Mesendoderm (in vitro differentiated cells): Measurements from ENCODE around the gene DUSP9. TPM values are rescaled to one million over a fixed set of nuclear protein-coding genes. Genes with fewer than 3 reads are reported as not detected.

Experiments used
- DNase-seq: peaks from one replicate; pipeline ENCODE4 v3.0.0; 2013
- H2AK5ac ChIP-seq: 2 replicates; pipeline ENCODE4 v1.6.1; 2013; ENCODE audit warnings: low read length, inconsistent platforms
- H2BK120ac ChIP-seq: 2 replicates; pipeline ENCODE4 v1.6.1; 2013; ENCODE audit warnings: low read depth, mild to moderate bottlenecking, low read length, moderate library complexity, mixed read lengths
- H2BK15ac ChIP-seq: replicated peaks from 2 replicates; pipeline ENCODE4 v1.6.1; 2013; ENCODE audit warnings: low read depth, mild to moderate bottlenecking, moderate library complexity
- H2BK5ac ChIP-seq: 2 replicates; pipeline ENCODE4 v1.6.1; 2013; ENCODE audit warnings: low read length, inconsistent platforms
- H3K18ac ChIP-seq: 2 replicates; pipeline ENCODE4 v1.6.1; 2013; ENCODE audit warnings: mild to moderate bottlenecking, low read length, mixed read lengths
- H3K23ac ChIP-seq: one replicate; pipeline ENCODE4 v1.6.1; 2013; ENCODE audit warnings: low read length
- H3K27ac ChIP-seq: 2 replicates; pipeline ENCODE4 v1.5.1; 2013; ENCODE audit warnings: low read depth, mild to moderate bottlenecking, inconsistent platforms, low read length, moderate library complexity
- H3K27me3 ChIP-seq: 2 replicates; pipeline ENCODE4 v1.6.1; 2013; ENCODE audit warnings: low read length, control low read depth, mild to moderate bottlenecking, inconsistent platforms; ENCODE audit not compliant: insufficient read depth, poor library complexity
- H3K36me3 ChIP-seq: 2 replicates; pipeline ENCODE4 v1.6.1; 2013; ENCODE audit warnings: low read length, inconsistent platforms; ENCODE audit not compliant: control insufficient read depth, insufficient read depth
- H3K4ac ChIP-seq: one replicate; pipeline ENCODE4 v1.6.1; 2013; ENCODE audit warnings: low read depth, mild to moderate bottlenecking, low read length, moderate library complexity
- H3K4me1 ChIP-seq: 2 replicates; pipeline ENCODE4 v1.6.1; 2013; ENCODE audit warnings: low read depth, low read length, inconsistent platforms; ENCODE audit not compliant: control insufficient read depth
- H3K4me2 ChIP-seq: 2 replicates; pipeline ENCODE4 v1.6.1; 2013; ENCODE audit warnings: low read length
- H3K4me3 ChIP-seq: 2 replicates; pipeline ENCODE4 v1.5.1; 2013; ENCODE audit warnings: mild to moderate bottlenecking, low read length
- H3K56ac ChIP-seq: one replicate; pipeline ENCODE4 v1.6.1; 2013; ENCODE audit warnings: low read length
- H3K79me1 ChIP-seq: 2 replicates; pipeline ENCODE4 v1.6.1; 2013; ENCODE audit warnings: low read length, inconsistent platforms
- H3K79me2 ChIP-seq: 2 replicates; pipeline ENCODE4 v1.6.1; 2013; ENCODE audit warnings: mild to moderate bottlenecking, low read length; ENCODE audit not compliant: control insufficient read depth, insufficient read depth
- H3K9ac ChIP-seq: 2 replicates; pipeline ENCODE4 v1.6.1; 2013; ENCODE audit warnings: low read length, inconsistent platforms
- H4K5ac ChIP-seq: one replicate; pipeline ENCODE4 v1.6.1; 2013; ENCODE audit warnings: low read length
- H4K8ac ChIP-seq: one replicate; pipeline ENCODE4 v1.6.1; 2013; ENCODE audit warnings: low read depth, mild to moderate bottlenecking, control low read depth, low read length, moderate library complexity
- WGBS: extraction: QIAGEN DNeasy Blood & Tissue Kit; methylation state at CpG from one replicate; pipeline ENCODE4 v1.1.7; 2013; ENCODE audit warnings: low lambda C conversion rate, missing lambda C conversion rate; ENCODE audit not compliant: insufficient coverage; ENCODE audit errors: extremely low coverage; 5-methylcytosine and 5-hydroxymethylcytosine counted together
- small RNA-seq: library from polyadenylated mRNA; stranded (forward); fragments of <200 nt; extraction: miRNeasy Mini kit (QIAGEN cat#:217004); gene quantifications from one replicate; pipeline ENCODE3, GENCODE V24; 2013; ENCODE audit not compliant: insufficient read depth

Gene DUSP9

GRCh38 chrX:153700376-153700945 is 53.5 kb downstream of the DUSP9 start:
- H3K56ac ChIP-seq: no peak overlapping the region
- no peaks in the 10 kb centered on the region for H3K79me2 ChIP-seq
- H3K36me3 ChIP-seq: no peaks in the 10 kb centered on the region
- no peak overlapping the region for H3K4me3 ChIP-seq
- H3K4me1 ChIP-seq: no peaks in the 10 kb centered on the region
- no peak overlapping the region for H3K23ac ChIP-seq
- no peak overlapping the region for H4K5ac ChIP-seq
- no peak overlapping the region for H2BK5ac ChIP-seq
- H2AK5ac ChIP-seq: no peak overlapping the region
- no peaks in the 10 kb centered on the region for H3K79me1 ChIP-seq
- H4K8ac ChIP-seq: no peak overlapping the region
- no peak overlapping the region for H3K9ac ChIP-seq
- H2BK15ac ChIP-seq: no peak overlapping the region
- H2BK120ac ChIP-seq: no peak overlapping the region
- no peak overlapping the region for H3K4me2 ChIP-seq
- DNase-seq: no peak
- no CpG with 5 or more reads among the region's 15 CpGs for WGBS
- H3K4ac ChIP-seq: no peak overlapping the region
- no peak overlapping the region for H3K18ac ChIP-seq
- no peaks in the 10 kb centered on the region for H3K27me3 ChIP-seq
- no peak overlapping the region for H3K27ac ChIP-seq

Small RNAs within 50 kb of the gene (small RNA-seq; reads per million reads assigned to genes)
- gene RN7SL687P: not detected
